Calu3 (cell line): ENCODE data around the gene MTMR6. TPM values are rescaled to one million over a fixed set of nuclear protein-coding genes. Genes with fewer than 3 reads are reported as not detected.

Experiments used
- BruUV-seq: library from RNA; stranded (reverse); fragments of 400-500 nt; replicated peaks from 2 replicates; lab custom pipeline; 2021; lab: Mats Ljungman, UMichigan
- CTCF ChIA-PET: fragments of 300-600 bp; sonication (Branson Sonifier 250); formaldehyde crosslinking; loops from one replicate; lab custom pipeline; 2022; ENCODE audit warnings: antibody characterized with exemption; lab: Charles Lee
- DNase-seq: peaks from one replicate; pipeline ENCODE4 v3.0.0; 2022
- H3K27ac Mint-ChIP-seq: one replicate; pipeline ENCODE4 v1.8.0; 2022; ENCODE audit warnings: mixed read lengths; ENCODE audit not compliant: unreplicated experiment
- H3K27me3 Mint-ChIP-seq: one replicate; pipeline ENCODE4 v1.8.0; 2022; ENCODE audit warnings: mixed read lengths; ENCODE audit not compliant: unreplicated experiment
- H3K36me3 Mint-ChIP-seq: one replicate; pipeline ENCODE4 v1.8.0; 2022; ENCODE audit warnings: mild to moderate bottlenecking, moderate library complexity, mixed read lengths; ENCODE audit not compliant: insufficient read depth, unreplicated experiment
- H3K4me1 Mint-ChIP-seq: one replicate; pipeline ENCODE4 v1.8.0; 2022; ENCODE audit warnings: mild to moderate bottlenecking, low read depth, mixed read lengths; ENCODE audit not compliant: unreplicated experiment
- H3K4me3 Mint-ChIP-seq: one replicate; pipeline ENCODE4 v1.8.0; 2022; ENCODE audit warnings: mild to moderate bottlenecking, low read depth, moderate library complexity, mixed read lengths; ENCODE audit not compliant: unreplicated experiment
- H3K9me3 Mint-ChIP-seq: one replicate; pipeline ENCODE4 v1.8.0; 2022; ENCODE audit warnings: low read depth, mixed read lengths; ENCODE audit not compliant: unreplicated experiment
- intact Hi-C: fragments of 100-400 bp; cut with micrococcal nuclease; formaldehyde crosslinking; loops from one replicate; pipeline ENCODE4 v1.10.0; 2022; ENCODE audit not compliant: unreplicated experiment
- total RNA-seq: library from RNA; stranded (reverse); gene quantifications from 2 replicates; pipeline ENCODE4 v1.2.3, GENCODE V29; 2022
- TF ChIP-seq, protein P1 (sequence below): fragments of 200-600 bp; IDR thresholded peaks from one replicate; pipeline ENCODE4 v1.8.0; 2022; ENCODE audit warnings: antibody characterized with exemption; ENCODE audit not compliant: unreplicated experiment

The MTMR6 gene
- total RNA-seq, 1 experiment from 2014 or later = 7.1 TPM

DNA sequence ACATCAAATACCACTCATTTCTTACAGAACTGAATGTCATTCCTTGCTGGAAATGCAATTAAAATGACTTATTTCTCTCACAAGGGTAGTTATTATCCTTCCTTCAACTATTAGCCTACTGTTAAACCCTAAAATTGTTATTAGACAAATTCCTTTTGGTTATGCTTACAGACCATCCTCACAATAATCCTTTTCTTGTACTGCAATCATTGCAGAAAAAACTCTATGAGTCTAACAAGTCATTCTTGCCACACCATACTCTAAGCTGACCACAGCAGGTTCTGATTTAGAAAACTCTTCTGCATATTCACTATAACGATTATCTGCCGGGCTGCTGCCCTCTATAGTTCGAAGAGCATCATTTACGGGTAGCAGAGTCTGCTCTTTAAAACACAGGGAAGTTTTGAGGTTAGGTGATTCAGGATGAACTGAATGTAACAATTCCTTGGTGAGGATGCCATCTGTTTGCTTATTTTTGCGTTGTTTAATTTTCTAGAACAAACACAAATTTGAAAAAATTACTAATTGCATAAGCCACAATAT, 38.2 kb downstream of the MTMR6 start:
- Mint-ChIP-seq H3K4me3 (no peak overlapping the region), H3K4me1 (no peaks in the 10 kb centered on the region), H3K9me3 (no peaks in the 10 kb centered on the region), H3K27me3 (no peaks in the 10 kb centered on the region), H3K27ac (no peak overlapping the region), H3K36me3 (no peaks in the 10 kb centered on the region)
- no TSS peak for BruUV-seq
- CTCF ChIA-PET = no interaction called here
- no peak for DNase-seq
- intact Hi-C loops = no loop called here
- TF ChIP-seq, protein P1, sequence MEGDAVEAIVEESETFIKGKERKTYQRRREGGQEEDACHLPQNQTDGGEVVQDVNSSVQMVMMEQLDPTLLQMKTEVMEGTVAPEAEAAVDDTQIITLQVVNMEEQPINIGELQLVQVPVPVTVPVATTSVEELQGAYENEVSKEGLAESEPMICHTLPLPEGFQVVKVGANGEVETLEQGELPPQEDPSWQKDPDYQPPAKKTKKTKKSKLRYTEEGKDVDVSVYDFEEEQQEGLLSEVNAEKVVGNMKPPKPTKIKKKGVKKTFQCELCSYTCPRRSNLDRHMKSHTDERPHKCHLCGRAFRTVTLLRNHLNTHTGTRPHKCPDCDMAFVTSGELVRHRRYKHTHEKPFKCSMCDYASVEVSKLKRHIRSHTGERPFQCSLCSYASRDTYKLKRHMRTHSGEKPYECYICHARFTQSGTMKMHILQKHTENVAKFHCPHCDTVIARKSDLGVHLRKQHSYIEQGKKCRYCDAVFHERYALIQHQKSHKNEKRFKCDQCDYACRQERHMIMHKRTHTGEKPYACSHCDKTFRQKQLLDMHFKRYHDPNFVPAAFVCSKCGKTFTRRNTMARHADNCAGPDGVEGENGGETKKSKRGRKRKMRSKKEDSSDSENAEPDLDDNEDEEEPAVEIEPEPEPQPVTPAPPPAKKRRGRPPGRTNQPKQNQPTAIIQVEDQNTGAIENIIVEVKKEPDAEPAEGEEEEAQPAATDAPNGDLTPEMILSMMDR = no peak

DNA sequence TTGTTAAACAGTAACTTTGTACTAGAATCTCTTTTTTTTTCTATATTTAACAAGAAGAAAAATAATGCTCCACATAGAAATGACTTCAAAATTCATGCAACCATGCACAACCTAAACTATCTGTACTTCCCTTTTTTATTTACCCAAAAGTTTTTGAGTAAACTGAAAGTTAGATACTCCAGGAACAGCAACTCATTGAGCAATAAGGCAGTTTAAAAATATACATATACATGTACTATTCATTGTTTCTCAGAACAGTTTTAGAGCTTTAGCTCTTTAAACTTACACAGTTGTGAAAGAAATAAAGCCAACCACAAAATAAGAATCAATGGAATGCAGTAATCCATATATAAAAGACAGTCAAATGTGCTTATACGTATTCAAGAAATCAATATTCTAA, 39.2 kb downstream of the MTMR6 start:
- Mint-ChIP-seq H3K4me3 (no peak overlapping the region), H3K36me3 (no peaks in the 10 kb centered on the region), H3K27me3 (no peaks in the 10 kb centered on the region), H3K4me1 (no peaks in the 10 kb centered on the region), H3K27ac (no peak overlapping the region), H3K9me3 (no peaks in the 10 kb centered on the region)
- DNase-seq = no peak
- CTCF ChIA-PET = no interaction called here
- intact Hi-C loops = no loop called here
- no TSS peak for BruUV-seq
- TF ChIP-seq, protein P1 = no peak

DNA sequence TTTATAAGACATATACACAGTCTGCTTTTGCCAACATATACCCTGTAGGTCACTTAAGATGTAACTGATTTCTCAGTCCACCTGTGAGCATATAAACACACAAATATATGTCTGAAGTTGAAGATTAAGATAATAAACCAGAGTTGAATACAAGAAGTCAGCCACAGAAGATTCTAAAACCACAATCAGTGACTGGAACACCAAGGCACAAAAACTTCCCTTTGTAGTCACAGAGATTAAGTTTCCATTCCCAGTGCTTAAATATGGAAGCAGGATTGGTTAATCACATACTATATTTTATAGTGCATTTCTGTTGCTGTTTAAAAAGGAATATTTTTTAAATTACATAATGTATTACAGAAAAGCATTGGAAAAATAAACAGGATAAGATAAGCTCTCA, 39.9 kb downstream of the MTMR6 start:
- Mint-ChIP-seq H3K9me3 (no peaks in the 10 kb centered on the region), H3K27ac (no peak overlapping the region), H3K4me3 (no peak overlapping the region), H3K27me3 (no peaks in the 10 kb centered on the region), H3K36me3 (no peaks in the 10 kb centered on the region), H3K4me1 (no peaks in the 10 kb centered on the region)
- TF ChIP-seq, protein P1 = no peak
- BruUV-seq = no TSS peak
- DNase-seq = no peak
- intact Hi-C loops = no loop called here
- CTCF ChIA-PET = no interaction called here

DNA sequence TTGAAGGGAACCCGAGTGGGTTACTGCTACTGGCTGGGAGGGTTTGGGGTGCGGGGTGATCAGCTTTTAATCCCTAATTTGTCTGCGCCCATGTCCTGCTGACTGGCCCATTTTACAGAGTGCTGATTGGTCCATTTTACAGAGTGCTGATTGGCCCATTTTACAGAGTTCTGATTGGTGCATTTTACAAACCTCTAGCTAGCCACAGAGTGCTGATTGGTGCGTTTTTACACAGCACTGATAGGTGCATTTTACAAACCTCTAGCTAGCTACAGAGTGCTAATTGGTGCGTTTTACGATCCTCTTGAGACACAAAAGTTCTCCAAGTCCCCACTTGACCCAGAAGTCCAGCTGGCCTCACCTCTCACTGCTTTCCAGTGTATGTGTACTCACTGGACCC, 43.2 kb downstream of the MTMR6 start:
- Mint-ChIP-seq H3K27me3 (no peaks in the 10 kb centered on the region), H3K27ac (no peak overlapping the region), H3K36me3 (no peaks in the 10 kb centered on the region), H3K4me1 (no peaks in the 10 kb centered on the region), H3K4me3 (no peak overlapping the region), H3K9me3 (no peaks in the 10 kb centered on the region)
- BruUV-seq = no TSS peak
- CTCF ChIA-PET = no interaction called here
- TF ChIP-seq, protein P1 = no peak
- intact Hi-C loops = no loop called here
- DNase-seq = no peak
